Measurements from ENCODE around the gene NPEPPS. TPM values are rescaled to one million over a fixed set of nuclear protein-coding genes. Genes with fewer than 3 reads are reported as not detected.

Gene NPEPPS
- total and polyA plus RNA-seq, 2 of the 8 experiments (the other 6 are each of a cell fraction or from before 2014, with no cell fraction given) = 53.6 to 118 TPM

GRCh38 chr17:47650525-47651522 is 119.9 kb downstream of the NPEPPS start (continued):
- no peak for TF ChIP-seq CBX5 (IDR thresholded peaks at IDR 0.05; ENCODE audit: low read depth, low read length)
- TF ChIP-seq ASH2L (IDR thresholded peaks at IDR 0.05; ENCODE audit: low read length) = no peak
- TF ChIP-seq POLR2A (IDR thresholded peaks at IDR 0.05; ENCODE audit: control extremely low read depth in 1 of 2, low read depth in 2 of 2, low read length in 2 of 2) = peak in 1 of 2 experiments; percentile 43; a peak in 2 of 3 replicates
- no peak for TF ChIP-seq NRF1 (IDR thresholded peaks at IDR 0.05; ENCODE audit: low read depth, low read length)
- no peak for TF ChIP-seq SP4 (IDR thresholded peaks at IDR 0.05; ENCODE audit: low read length)
- no peak for TF ChIP-seq KDM4A (IDR thresholded peaks at IDR 0.05; ENCODE audit: low read depth, low read length, severe bottlenecking)
- TF ChIP-seq POU5F1 (IDR thresholded peaks at IDR 0.05; ENCODE audit: low read depth, low read length) = no peak
- TF ChIP-seq CHD2 (IDR thresholded peaks at IDR 0.05; ENCODE audit: low read length) = no peak
- TF ChIP-seq, protein P1, sequence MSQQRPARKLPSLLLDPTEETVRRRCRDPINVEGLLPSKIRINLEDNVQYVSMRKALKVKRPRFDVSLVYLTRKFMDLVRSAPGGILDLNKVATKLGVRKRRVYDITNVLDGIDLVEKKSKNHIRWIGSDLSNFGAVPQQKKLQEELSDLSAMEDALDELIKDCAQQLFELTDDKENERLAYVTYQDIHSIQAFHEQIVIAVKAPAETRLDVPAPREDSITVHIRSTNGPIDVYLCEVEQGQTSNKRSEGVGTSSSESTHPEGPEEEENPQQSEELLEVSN (IDR thresholded peaks at IDR 0.05) = peak; percentile 20; the same call in 1 of the 2 replicates
- TF ChIP-seq KDM5A (IDR thresholded peaks at IDR 0.05; ENCODE audit: low read length) = no peak; the same call in 1 of the 2 replicates

Measured in H1 (cell line).